H1 (cell line): ENCODE data around the gene XPO5. TPM values are rescaled to one million over a fixed set of nuclear protein-coding genes. Genes with fewer than 3 reads are reported as not detected.

Experiments used
- CTCF ChIA-PET: fragments of 300-600 bp; sonication (Branson Sonifier 250); formaldehyde crosslinking; loops from one replicate; lab custom pipeline; 2021; ENCODE audit not compliant: partially characterized antibody; lab: Charles Lee
- POLR2A ChIA-PET: fragments of 300-600 bp; sonication (Branson Sonifier 250); formaldehyde crosslinking; loops from one replicate; lab custom pipeline; 2021; ENCODE audit warnings: inconsistent platforms; ENCODE audit not compliant: partially characterized antibody; lab: Charles Lee
- DNase-seq, 2 experiments: peaks; one replicate each; pipeline versions ENCODE4 v3.0.0 to v3.0.0-alpha.2; 2010 to 2022; ENCODE audit warnings: low spot score in 2 of 2, low read depth in 1 of 2, mixed read lengths in 1 of 2
- FAIRE-seq: peaks from 2 replicates; lab custom pipeline; 2011; peaks lifted over from hg19 to GRCh38; lab: Jason Lieb, UNC
- H2AFZ ChIP-seq: 2 replicates; pipeline ENCODE4 v1.8.1; 2012; ENCODE audit warnings: low read length, inconsistent platforms
- H2AK5ac ChIP-seq: 2 replicates; pipeline ENCODE4 v1.6.1; 2013; ENCODE audit warnings: low read depth, low read length
- H2BK120ac ChIP-seq: replicated peaks from 2 replicates; pipeline ENCODE3; 2013; ENCODE audit warnings: low read depth, low read length, inconsistent platforms
- H2BK12ac ChIP-seq: 2 replicates; pipeline ENCODE4 v1.6.1; 2013; ENCODE audit warnings: low read depth, low read length
- H2BK15ac ChIP-seq: 2 replicates; pipeline ENCODE4 v1.6.1; 2013; ENCODE audit warnings: low read length
- H2BK20ac ChIP-seq: 2 replicates; pipeline ENCODE4 v1.6.1; 2013; ENCODE audit warnings: low read length
- H2BK5ac ChIP-seq: 2 replicates; pipeline ENCODE4 v1.6.1; 2013; ENCODE audit warnings: low read depth, low read length
- H3K14ac ChIP-seq: 2 replicates; pipeline ENCODE4 v1.6.1; 2013; ENCODE audit warnings: inconsistent platforms; ENCODE audit not compliant: insufficient read length
- H3K18ac ChIP-seq: 2 replicates; pipeline ENCODE4 v1.6.1; 2013; ENCODE audit warnings: low read length; ENCODE audit errors: extremely low read depth
- H3K23ac ChIP-seq: 2 replicates; pipeline ENCODE4 v1.6.1; 2013; ENCODE audit warnings: inconsistent platforms; ENCODE audit not compliant: insufficient read length
- H3K23me2 ChIP-seq: 2 replicates; pipeline ENCODE4 v1.6.1; 2013; ENCODE audit warnings: low read depth, low read length
- H3K27ac ChIP-seq: 2 replicates; pipeline ENCODE4 v1.6.1; 2011; ENCODE audit warnings: low read depth, low read length, inconsistent platforms
- H3K27me3 ChIP-seq, 4 experiments: replicated peaks in 1 of 4; 1 replicate in 1 of 4; 2 replicates in 3 of 4; pipeline versions ENCODE4 v1.6.1 to v1.8.1; 2011 to 2013; ENCODE audit warnings: low read length in 3 of 4, mild to moderate bottlenecking in 3 of 4, inconsistent platforms in 2 of 4, mixed read lengths in 2 of 4, moderate library complexity in 1 of 4; ENCODE audit not compliant: control insufficient read depth in 3 of 4, insufficient read depth in 3 of 4; ENCODE audit errors: extremely low read depth in 1 of 4
- H3K36me3 ChIP-seq, 4 experiments: 2 replicates each; pipeline versions ENCODE4 v1.6.1 to v1.8.1; 2011 to 2013; ENCODE audit warnings: mild to moderate bottlenecking in 4 of 4, low read length in 3 of 4, moderate library complexity in 2 of 4, control low read depth in 1 of 4, inconsistent platforms in 1 of 4; ENCODE audit not compliant: insufficient read depth in 4 of 4, control insufficient read depth in 2 of 4
- H3K4ac ChIP-seq: replicated peaks from 2 replicates; pipeline ENCODE3; 2013; ENCODE audit warnings: low read length, low read depth, mixed read lengths, inconsistent platforms; ENCODE audit not compliant: insufficient read length
- H3K4me1 ChIP-seq, 4 experiments: replicated peaks in 1 of 4; 1 replicate in 1 of 4; 2 replicates in 3 of 4; pipeline versions ENCODE4 v1.6.1 to v1.8.1; 2011 to 2013; ENCODE audit warnings: low read length in 3 of 4, inconsistent platforms in 2 of 4, mixed read lengths in 1 of 4; ENCODE audit not compliant: insufficient read depth in 4 of 4, control insufficient read depth in 3 of 4
- H3K4me2 ChIP-seq, 2 experiments: 2 replicates each; pipeline versions ENCODE4 v1.6.1 to v1.8.1; 2011 to 2013; ENCODE audit warnings: low read depth in 2 of 2, low read length in 2 of 2, control low read depth in 1 of 2, inconsistent platforms in 1 of 2, mild to moderate bottlenecking in 1 of 2; ENCODE audit not compliant: insufficient read depth in 1 of 2
- H3K4me3 ChIP-seq, 4 experiments: fragments of 200-600, 300-600 bp in 1 of 4; sonication (generic), shearing (Covaris generic), sonication (Bioruptor Twin) in 1 of 4; 2 replicates each; pipeline versions ENCODE4 v1.5.1 to v1.8.1; 2011 to 2016; ENCODE audit warnings: low read length in 4 of 4, low read depth in 3 of 4, control low read depth in 2 of 4, inconsistent platforms in 2 of 4, mild to moderate bottlenecking in 2 of 4, mixed read lengths in 1 of 4, moderate library complexity in 1 of 4; ENCODE audit not compliant: insufficient read depth in 2 of 4; ENCODE audit errors: extremely low read depth in 1 of 4
- H3K56ac ChIP-seq: replicated peaks from 2 replicates; pipeline ENCODE3; 2013; ENCODE audit warnings: low read depth, mild to moderate bottlenecking, mixed read lengths, low read length, inconsistent platforms; ENCODE audit not compliant: insufficient read length
- H3K79me1 ChIP-seq: 2 replicates; pipeline ENCODE4 v1.6.1; 2013; ENCODE audit warnings: low read depth, low read length, control low read depth
- H3K79me2 ChIP-seq, 2 experiments: 2 replicates each; pipeline versions ENCODE4 v1.6.1 to v1.8.1; 2012 to 2013; ENCODE audit warnings: low read length in 2 of 2, mild to moderate bottlenecking in 2 of 2, inconsistent platforms in 1 of 2; ENCODE audit not compliant: insufficient read depth in 2 of 2, control insufficient read depth in 1 of 2
- H3K9ac ChIP-seq, 4 experiments: replicated peaks in 1 of 4; 1 replicate in 1 of 4; 2 replicates in 3 of 4; pipeline versions ENCODE4 v1.6.1 to v1.8.1; 2011 to 2013; ENCODE audit warnings: low read depth in 3 of 4, low read length in 3 of 4, control low read depth in 2 of 4, mild to moderate bottlenecking in 2 of 4, moderate library complexity in 2 of 4, inconsistent platforms in 1 of 4; ENCODE audit errors: extremely low read depth in 1 of 4
- H3K9me3 ChIP-seq, 2 experiments: 2 replicates each; pipeline versions ENCODE4 v1.6.1 to v1.8.1; 2012 to 2013; ENCODE audit warnings: mild to moderate bottlenecking in 2 of 2, moderate library complexity in 2 of 2, control low read depth in 1 of 2, inconsistent platforms in 1 of 2, low read depth in 1 of 2, low read length in 1 of 2, mixed read lengths in 1 of 2; ENCODE audit not compliant: insufficient read depth in 2 of 2
- H4K20me1 ChIP-seq, 2 experiments: replicated peaks in 1 of 2; 2 replicates each; pipeline versions ENCODE3 to v1.8.1; 2011 to 2013; ENCODE audit warnings: inconsistent platforms in 2 of 2, low read length in 2 of 2, mild to moderate bottlenecking in 1 of 2; ENCODE audit not compliant: insufficient read depth in 2 of 2, control insufficient read depth in 1 of 2
- H4K5ac ChIP-seq: 2 replicates; pipeline ENCODE4 v1.6.1; 2013; ENCODE audit warnings: low read length, low read depth, mixed read lengths, inconsistent platforms; ENCODE audit not compliant: insufficient read length
- H4K8ac ChIP-seq: 2 replicates; pipeline ENCODE4 v1.8.0; 2013; ENCODE audit warnings: mild to moderate bottlenecking, moderate library complexity, low read length, inconsistent platforms; ENCODE audit not compliant: insufficient read depth; ENCODE audit errors: extremely low read depth
- H4K91ac ChIP-seq: replicated peaks from 2 replicates; pipeline ENCODE3; 2013; ENCODE audit warnings: low read length, mixed read lengths, inconsistent platforms; ENCODE audit not compliant: insufficient read length
- TCF12 ChIP-seq: IDR thresholded peaks from 2 replicates; pipeline ENCODE4 v1.6.1; 2011; ENCODE audit warnings: low read depth, mild to moderate bottlenecking, low read length
- WGBS, 2 experiments: shearing (Covaris generic) in 1 of 2; methylation state at CpG; one replicate each; pipeline versions ENCODE4 v1.1.6 to v1.1.7; 2013 to 2015; ENCODE audit warnings: low lambda C conversion rate in 2 of 2, mixed read lengths in 2 of 2, inconsistent platforms in 1 of 2, low coverage in 1 of 2, missing lambda C conversion rate in 1 of 2; ENCODE audit not compliant: insufficient replicate concordance in 2 of 2, insufficient coverage in 1 of 2, insufficient read length in 1 of 2; ENCODE audit errors: extremely low coverage in 1 of 2, missing lambda C conversion rate in 1 of 2; 5-methylcytosine and 5-hydroxymethylcytosine counted together
- polyA plus RNA-seq, 7 experiments: library from polyadenylated mRNA; depleted of rRNA in 3 of 7; stranded (reverse) in 5 of 7; unstranded in 2 of 7; fragments of >200 nt in 5 of 7; fragments of 200-250 nt in 2 of 7; gene quantifications; 1 replicate in 5 of 7; 2 replicates in 1 of 7; 4 replicates in 1 of 7; pipeline versions ENCODE4 v1.2.1 to v1.2.3, GENCODE V29; 2011 to 2013; ENCODE audit warnings: missing spikeins in 2 of 7, mixed read lengths in 2 of 7
- total RNA-seq: library from RNA; stranded (reverse); fragmentation: NEBNext Ultra II Directional; extraction: Animal tissue kit (Norgen Biotek cat#: 25700); gene quantifications from 2 replicates; pipeline ENCODE4 v1.2.1, GENCODE V29; 2021

Gene XPO5
- total and polyA plus RNA-seq, 2 of the 8 experiments (the other 6 are each of a cell fraction or from before 2014, with no cell fraction given) = 80.6 to 95.7 TPM

DNA sequence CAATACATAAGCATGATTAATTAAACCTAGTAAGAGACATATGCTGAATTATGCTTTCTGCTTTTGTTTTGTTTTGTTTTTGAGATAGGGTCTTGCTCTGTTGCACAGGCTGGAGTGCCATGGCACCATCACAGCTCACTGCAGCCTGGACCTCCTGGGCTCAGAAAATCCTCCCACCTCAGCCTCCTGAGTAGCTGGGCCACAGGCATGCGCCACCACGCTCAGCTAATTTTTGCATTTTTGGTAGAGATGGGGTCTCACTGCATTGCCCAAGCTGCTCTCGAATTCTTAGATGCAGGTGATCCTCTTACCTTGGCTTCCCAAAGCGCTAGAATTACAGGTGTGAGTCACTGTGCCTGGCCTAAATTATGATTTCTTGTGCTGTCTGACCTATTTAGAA is 3.8 kb downstream of the XPO5 start:
- H3K23ac ChIP-seq = no peak overlapping the region
- H3K23me2 ChIP-seq = peaks cover 3% of the 10 kb centered on the region; the same call in 1 of the 2 replicates
- 97% methylated on average over 4 of the region's 4 CpGs; no CpG with 5 or more reads in 1 of the 2 experiments for WGBS, 2 experiments
- POLR2A ChIA-PET = interaction anchor here (1.5 kb wide), 1 partner anchor 13 kb away, joined by 3 read pairs; no protein-coding TSS in a partner anchor
- no peak overlapping the region for H2BK20ac ChIP-seq
- CTCF ChIA-PET = interaction anchor here (0.6 to 0.9 kb wide), 2 partner anchors 26 to 95 kb away, joined by 3 to 5 read pairs; no protein-coding TSS in a partner anchor
- H3K79me1 ChIP-seq = peaks cover 5% of the 10 kb centered on the region
- H2BK15ac ChIP-seq = no peak overlapping the region
- no peak overlapping the region for H2AFZ ChIP-seq
- H3K4ac ChIP-seq = no peak overlapping the region
- H4K8ac ChIP-seq = no peak overlapping the region
- H3K9me3 ChIP-seq = no peaks in the 10 kb centered on the region
- H3K4me1 ChIP-seq = peaks cover 0 to 3% (median 0%) of the 10 kb centered on the region in 4 experiments; a peak in 2 of 7 replicates
- no peak overlapping the region for H2BK12ac ChIP-seq
- no peaks in the 10 kb centered on the region for H3K27me3 ChIP-seq
- H3K4me2 ChIP-seq = no peak overlapping the region
- H2AK5ac ChIP-seq = no peak overlapping the region
- H3K36me3 ChIP-seq = peaks cover 12 to 61% (median 48%) of the 10 kb centered on the region in 4 experiments
- H3K4me3 ChIP-seq = no peak overlapping the region
- H3K14ac ChIP-seq = no peak overlapping the region
- H3K18ac ChIP-seq = no peak overlapping the region
- no peak overlapping the region for H3K56ac ChIP-seq
- no peak for TF ChIP-seq TCF12
- no peak overlapping the region for H4K5ac ChIP-seq
- no peak overlapping the region for H4K91ac ChIP-seq
- DNase-seq (no peak), FAIRE-seq (no peak)
- no peak overlapping the region for H3K27ac ChIP-seq
- no peak overlapping the region for H3K9ac ChIP-seq
- peaks cover 5 to 8% of the 10 kb centered on the region in 2 experiments for H4K20me1 ChIP-seq
- peaks cover 5 to 41% of the 10 kb centered on the region in 2 experiments for H3K79me2 ChIP-seq
- H2BK120ac ChIP-seq = no peak overlapping the region
- no peak overlapping the region for H2BK5ac ChIP-seq
